Measurements from ENCODE around the gene ZFYVE21.

- no peak for TF ChIP-seq CTCF (IDR thresholded peaks at IDR 0.05 in 8 of 11, conservative IDR thresholded peaks at IDR 0.05 in 3 of 11)
- peak in 1 of 3 donors; percentile 22 for TF ChIP-seq POLR2AphosphoS5 (IDR thresholded peaks at IDR 0.05)
Observed at GRCh38 chr14:103741876-103742275, 26.3 kb downstream of the ZFYVE21 start.

Data from spleen (tissue), 7 donors.